ENCODE measurements around the gene PTPRE.
"Not testable (repeated sequence)": the region's sequence is repeated elsewhere in the genome, so short reads cannot be mapped to it uniquely, and the experiment has no call there.

Gene PTPRE

GRCh38 chr10:128092454-128092853 is 185.6 kb downstream of the PTPRE start:
- no peak overlapping the region for H3K4me3 ChIP-seq (ENCODE audit: low read length in 2 of 2)
- no peak overlapping the region for H3K27ac ChIP-seq (ENCODE audit: low read length)
- H3K9me3 ChIP-seq (ENCODE audit: control insufficient read depth in 2 of 2, low read length in 2 of 2): no peaks in the 10 kb centered on the region
- peaks cover 0 to 4% of the 10 kb centered on the region in 2 donors for H3K27me3 ChIP-seq (ENCODE audit: control insufficient read depth in 1 of 2, insufficient read depth in 2 of 2, low read length in 2 of 2)
- no peaks in the 10 kb centered on the region for H3K36me3 ChIP-seq (ENCODE audit: control insufficient read depth in 2 of 2, insufficient read depth in 2 of 2, low read length in 2 of 2)
- no peak overlapping the region for H3K9ac ChIP-seq (ENCODE audit: low read length in 2 of 2)
- no peaks in the 10 kb centered on the region for H3K4me1 ChIP-seq (ENCODE audit: control insufficient read depth, insufficient read depth, low read length)

- H3K4me3 ChIP-seq (ENCODE audit: low read length in 2 of 2); H3K36me3 ChIP-seq (ENCODE audit: control insufficient read depth in 2 of 2, insufficient read depth in 2 of 2, low read length in 2 of 2); H3K27me3 ChIP-seq (ENCODE audit: control insufficient read depth in 1 of 2, insufficient read depth in 2 of 2, low read length in 2 of 2); H3K4me1 ChIP-seq (ENCODE audit: control insufficient read depth, insufficient read depth, low read length); H3K27ac ChIP-seq (ENCODE audit: low read length); H3K9me3 ChIP-seq (ENCODE audit: control insufficient read depth in 2 of 2, low read length in 2 of 2); H3K9ac ChIP-seq (ENCODE audit: low read length in 2 of 2): not testable (repeated sequence)
Measured at GRCh38 chr10:128094596-128094995, 187.7 kb downstream of the PTPRE start.

- no peaks in the 10 kb centered on the region for H3K9me3 ChIP-seq (ENCODE audit: control insufficient read depth in 2 of 2, low read length in 2 of 2)
- no peak overlapping the region for H3K4me3 ChIP-seq (ENCODE audit: low read length in 2 of 2)
- no peaks in the 10 kb centered on the region for H3K36me3 ChIP-seq (ENCODE audit: control insufficient read depth in 2 of 2, insufficient read depth in 2 of 2, low read length in 2 of 2)
- H3K27me3 ChIP-seq (ENCODE audit: control insufficient read depth in 1 of 2, insufficient read depth in 2 of 2, low read length in 2 of 2): peaks cover 0 to 4% of the 10 kb centered on the region in 2 donors
- no peak overlapping the region for H3K9ac ChIP-seq (ENCODE audit: low read length in 2 of 2)
- no peak overlapping the region for H3K27ac ChIP-seq (ENCODE audit: low read length)
- H3K4me1 ChIP-seq (ENCODE audit: control insufficient read depth, insufficient read depth, low read length): no peaks in the 10 kb centered on the region
Measured at GRCh38 chr10:128095027-128095752, 188.3 kb downstream of the PTPRE start.

- Histone ChIP-seq H3K36me3 (ENCODE audit: control insufficient read depth in 2 of 2, insufficient read depth in 2 of 2, low read length in 2 of 2) (no peaks in the 10 kb centered on the region), H3K27me3 (ENCODE audit: control insufficient read depth in 1 of 2, insufficient read depth in 2 of 2, low read length in 2 of 2) (no peaks in the 10 kb centered on the region), H3K4me1 (ENCODE audit: control insufficient read depth, insufficient read depth, low read length) (no peaks in the 10 kb centered on the region), H3K4me3 (ENCODE audit: low read length in 2 of 2) (no peak overlapping the region), H3K9ac (ENCODE audit: low read length in 2 of 2) (no peak overlapping the region), H3K27ac (ENCODE audit: low read length) (no peak overlapping the region), H3K9me3 (ENCODE audit: control insufficient read depth in 2 of 2, low read length in 2 of 2) (no peaks in the 10 kb centered on the region)
Measured at GRCh38 chr10:128095753-128096469, 189.0 kb downstream of the PTPRE start.

- Histone ChIP-seq H3K36me3 (ENCODE audit: control insufficient read depth in 2 of 2, insufficient read depth in 2 of 2, low read length in 2 of 2) (no peaks in the 10 kb centered on the region), H3K27me3 (ENCODE audit: control insufficient read depth in 1 of 2, insufficient read depth in 2 of 2, low read length in 2 of 2) (no peaks in the 10 kb centered on the region), H3K4me3 (ENCODE audit: low read length in 2 of 2) (no peak overlapping the region), H3K4me1 (ENCODE audit: control insufficient read depth, insufficient read depth, low read length) (no peaks in the 10 kb centered on the region), H3K9me3 (ENCODE audit: control insufficient read depth in 2 of 2, low read length in 2 of 2) (no peaks in the 10 kb centered on the region), H3K27ac (ENCODE audit: low read length) (no peak overlapping the region), H3K9ac (ENCODE audit: low read length in 2 of 2) (no peak overlapping the region)
Measured at GRCh38 chr10:128096486-128097199, 189.7 kb downstream of the PTPRE start.

- Histone ChIP-seq H3K9me3 (ENCODE audit: control insufficient read depth in 2 of 2, low read length in 2 of 2) (no peaks in the 10 kb centered on the region), H3K27ac (ENCODE audit: low read length) (no peak overlapping the region), H3K4me3 (ENCODE audit: low read length in 2 of 2) (no peak overlapping the region), H3K36me3 (ENCODE audit: control insufficient read depth in 2 of 2, insufficient read depth in 2 of 2, low read length in 2 of 2) (no peaks in the 10 kb centered on the region), H3K4me1 (ENCODE audit: control insufficient read depth, insufficient read depth, low read length) (no peaks in the 10 kb centered on the region), H3K9ac (ENCODE audit: low read length in 2 of 2) (no peak overlapping the region), H3K27me3 (ENCODE audit: control insufficient read depth in 1 of 2, insufficient read depth in 2 of 2, low read length in 2 of 2) (no peaks in the 10 kb centered on the region)
Measured at GRCh38 chr10:128097783-128098182, 190.9 kb downstream of the PTPRE start.

- H3K27ac ChIP-seq (ENCODE audit: low read length): no peak overlapping the region
- H3K36me3 ChIP-seq (ENCODE audit: control insufficient read depth in 2 of 2, insufficient read depth in 2 of 2, low read length in 2 of 2): no peaks in the 10 kb centered on the region
- no peaks in the 10 kb centered on the region for H3K9me3 ChIP-seq (ENCODE audit: control insufficient read depth in 2 of 2, low read length in 2 of 2)
- no peaks in the 10 kb centered on the region for H3K4me1 ChIP-seq (ENCODE audit: control insufficient read depth, insufficient read depth, low read length)
- no peaks in the 10 kb centered on the region for H3K27me3 ChIP-seq (ENCODE audit: control insufficient read depth in 1 of 2, insufficient read depth in 2 of 2, low read length in 2 of 2)
- H3K4me3 ChIP-seq (ENCODE audit: low read length in 2 of 2): no peak overlapping the region
- no peak overlapping the region for H3K9ac ChIP-seq (ENCODE audit: low read length in 2 of 2)
Measured at GRCh38 chr10:128098631-128099030, 191.7 kb downstream of the PTPRE start.

GRCh38 chr10:128099901-128100300 is 193.0 kb downstream of the PTPRE start:
- no peaks in the 10 kb centered on the region for H3K36me3 ChIP-seq (ENCODE audit: control insufficient read depth in 2 of 2, insufficient read depth in 2 of 2, low read length in 2 of 2)
- no peak overlapping the region for H3K9ac ChIP-seq (ENCODE audit: low read length in 2 of 2)

GRCh38 chr10:128101901-128102300 is 195.0 kb downstream of the PTPRE start:
- H3K27me3 ChIP-seq (ENCODE audit: control insufficient read depth in 1 of 2, insufficient read depth in 2 of 2, low read length in 2 of 2): no peaks in the 10 kb centered on the region
- no peaks in the 10 kb centered on the region for H3K4me1 ChIP-seq (ENCODE audit: control insufficient read depth, insufficient read depth, low read length)
- no peaks in the 10 kb centered on the region for H3K9me3 ChIP-seq (ENCODE audit: control insufficient read depth in 2 of 2, low read length in 2 of 2)
- H3K27ac ChIP-seq (ENCODE audit: low read length): no peak overlapping the region
- H3K9ac ChIP-seq (ENCODE audit: low read length in 2 of 2): no peak overlapping the region
- H3K4me3 ChIP-seq (ENCODE audit: low read length in 2 of 2): no peak overlapping the region
- H3K36me3 ChIP-seq (ENCODE audit: control insufficient read depth in 2 of 2, insufficient read depth in 2 of 2, low read length in 2 of 2): no peaks in the 10 kb centered on the region

More at GRCh38 chr10:128099901-128100300, 193.0 kb downstream of the PTPRE start:
- H3K9me3 ChIP-seq (ENCODE audit: control insufficient read depth in 2 of 2, low read length in 2 of 2): no peaks in the 10 kb centered on the region
- no peak overlapping the region for H3K4me3 ChIP-seq (ENCODE audit: low read length in 2 of 2)
- H3K27ac ChIP-seq (ENCODE audit: low read length): no peak overlapping the region
- no peaks in the 10 kb centered on the region for H3K27me3 ChIP-seq (ENCODE audit: control insufficient read depth in 1 of 2, insufficient read depth in 2 of 2, low read length in 2 of 2)
- no peaks in the 10 kb centered on the region for H3K4me1 ChIP-seq (ENCODE audit: control insufficient read depth, insufficient read depth, low read length)

- Histone ChIP-seq H3K4me3 (ENCODE audit: low read length in 2 of 2) (no peak overlapping the region), H3K36me3 (ENCODE audit: control insufficient read depth in 2 of 2, insufficient read depth in 2 of 2, low read length in 2 of 2) (no peaks in the 10 kb centered on the region), H3K27ac (ENCODE audit: low read length) (no peak overlapping the region), H3K27me3 (ENCODE audit: control insufficient read depth in 1 of 2, insufficient read depth in 2 of 2, low read length in 2 of 2) (no peaks in the 10 kb centered on the region), H3K4me1 (ENCODE audit: control insufficient read depth, insufficient read depth, low read length) (no peaks in the 10 kb centered on the region), H3K9ac (ENCODE audit: low read length in 2 of 2) (no peak overlapping the region), H3K9me3 (ENCODE audit: control insufficient read depth in 2 of 2, low read length in 2 of 2) (no peaks in the 10 kb centered on the region)
Measured at GRCh38 chr10:128102480-128103228, 195.8 kb downstream of the PTPRE start.

Data from stomach smooth muscle (tissue), 2 donors.